WTC11 (cell line): ENCODE measurements around the gene KCNG2.

Experiments
- ATF3 ChIP-seq: sonication (generic); formaldehyde crosslinking; conservative IDR thresholded peaks from 2 replicates; pipeline ENCODE4 v1.8.1; 2022; ENCODE audit warnings: mild to moderate bottlenecking, missing genetic modification reagents
- CBFB ChIP-seq: sonication (generic); formaldehyde crosslinking; IDR thresholded peaks from 2 replicates; pipeline ENCODE4 v1.8.1; 2022; ENCODE audit warnings: mild to moderate bottlenecking, low read depth, missing genetic modification reagents
- CTCF ChIP-seq: fragments of 200-600 bp; IDR thresholded peaks from 2 replicates; pipeline ENCODE4 v1.8.0; 2022; ENCODE audit warnings: antibody characterized with exemption
- ELF4 ChIP-seq: sonication (generic); formaldehyde crosslinking; IDR thresholded peaks from 2 replicates; pipeline ENCODE4 v1.8.1; 2022; ENCODE audit warnings: low read depth, mild to moderate bottlenecking, moderate library complexity, missing genetic modification reagents
- HMGA2 ChIP-seq: fragments of 250-450 bp; sonication (Bioruptor Pico); IDR thresholded peaks from 2 replicates; pipeline ENCODE4 v1.4.0; 2021; ENCODE audit warnings: mild to moderate bottlenecking, moderate library complexity
- IRF2 ChIP-seq: sonication (generic); formaldehyde crosslinking; IDR thresholded peaks from 2 replicates; pipeline ENCODE4 v1.8.0; 2022; ENCODE audit warnings: low read depth, missing genetic modification reagents, borderline replicate concordance
- USF2 ChIP-seq: sonication (generic); formaldehyde crosslinking; IDR thresholded peaks from 2 replicates; pipeline ENCODE4 v1.8.1; 2023; ENCODE audit warnings: mild to moderate bottlenecking, missing genetic modification reagents, moderate library complexity
- ZBTB21 ChIP-seq: sonication (generic); formaldehyde crosslinking; IDR thresholded peaks from 2 replicates; pipeline ENCODE4 v1.8.1; 2023; ENCODE audit warnings: mild to moderate bottlenecking, missing genetic modification reagents, borderline replicate concordance
- ZNF138 ChIP-seq: sonication (generic); formaldehyde crosslinking; conservative IDR thresholded peaks from 2 replicates; pipeline ENCODE4 v1.8.1; 2022; ENCODE audit warnings: mild to moderate bottlenecking, moderate library complexity, missing genetic modification reagents

- TF ChIP-seq CTCF (no peak), ATF3 (CRISPR knock-in tag) (no peak), ZNF138 (CRISPR knock-in tag) (no peak), ELF4 (CRISPR knock-in tag) (no peak), USF2 (CRISPR knock-in tag) (no peak), ZBTB21 (no peak), CBFB (no peak), IRF2 (CRISPR knock-in tag) (no peak), HMGA2 (CRISPR knock-in tag) (no peak)
Measured at GRCh38 chr18:79876497-79876896, 78.8 kb downstream of the KCNG2 start.
